Lower lobe of right lung (tissue), 2 donors: ENCODE results near the gene SRGAP1. TPM values are rescaled to one million over a fixed set of nuclear protein-coding genes. Genes with fewer than 3 reads are reported as not detected.

Source experiments
- ATAC-seq, 2 donors: fragments of 200-7000 bp; cut with Tn5 transposase; one replicate each; pipeline ENCODE4 v1.9.1; 2020 to 2022; ENCODE audit warnings: mild to moderate bottlenecking in 2 of 2, moderate library complexity in 2 of 2
- DNase-seq: peaks from one replicate; pipeline ENCODE4 v3.0.0-alpha.2; 2020
- H3K27ac ChIP-seq: fragments of 200-600 bp; one replicate; pipeline ENCODE4 v1.8.0; 2022
- H3K27me3 ChIP-seq: fragments of 200-600 bp; one replicate; pipeline ENCODE4 v1.8.0; 2022; ENCODE audit warnings: low read depth
- H3K36me3 ChIP-seq: fragments of 200-600 bp; one replicate; pipeline ENCODE4 v1.8.0; 2022; ENCODE audit warnings: mild to moderate bottlenecking
- H3K4me1 ChIP-seq: fragments of 200-600 bp; one replicate; pipeline ENCODE4 v1.8.0; 2022
- H3K4me3 ChIP-seq: fragments of 200-600 bp; one replicate; pipeline ENCODE4 v1.8.0; 2022; ENCODE audit warnings: mild to moderate bottlenecking
- H3K9me3 ChIP-seq: fragments of 200-600 bp; one replicate; pipeline ENCODE4 v1.8.0; 2022
- CTCF ChIP-seq: fragments of 200-600 bp; IDR thresholded peaks from one replicate; pipeline ENCODE4 v1.8.0; 2022; ENCODE audit warnings: antibody characterized with exemption, mild to moderate bottlenecking
- intact Hi-C: fragments of 100-400 bp; cut with DNase I; formaldehyde crosslinking; loops from one replicate; pipeline ENCODE4 v1.11.0; 2022
- total RNA-seq: library from RNA; stranded (reverse); fragmentation: NEBNext Ultra II Directional; extraction: Animal tissue kit (Norgen Biotek cat#: 25700); gene quantifications from one replicate; pipeline ENCODE4 v1.2.1, GENCODE V29; 2021
- donor health status: DM: no; HTN: yes; CAD: no; lungs with severe emphysema.

The SRGAP1 gene
- total RNA-seq, 1 donor from 2014 or later = 6.7 TPM

DNA sequence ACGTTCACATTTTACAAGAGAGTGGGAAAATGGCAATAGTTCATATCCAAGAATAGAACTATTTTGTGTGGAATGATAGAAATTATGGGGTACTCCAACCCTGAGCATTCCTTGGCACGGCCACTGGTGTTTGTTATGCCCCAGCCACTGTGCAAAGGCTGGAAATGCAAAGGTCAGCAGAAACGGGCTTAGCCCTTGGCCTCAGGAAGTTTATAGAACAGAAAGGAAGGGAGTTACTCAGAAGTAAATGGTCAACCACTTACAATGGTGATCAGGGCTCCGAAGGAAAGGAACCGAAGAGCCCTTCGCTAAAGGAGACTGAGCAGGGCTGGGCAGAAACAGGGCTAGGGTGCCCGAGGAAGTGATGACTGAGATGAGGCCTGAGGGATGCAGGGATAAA is 332.5 kb downstream of the SRGAP1 start:
- TF ChIP-seq CTCF = no peak
- no peaks in the 10 kb centered on the region for H3K36me3 ChIP-seq
- no peaks in the 10 kb centered on the region for H3K27me3 ChIP-seq
- ATAC-seq (no peak), DNase-seq (no peak)
- peaks cover 12% of the 10 kb centered on the region for H3K4me1 ChIP-seq
- no peak overlapping the region for H3K27ac ChIP-seq
- no peaks in the 10 kb centered on the region for H3K9me3 ChIP-seq
- H3K4me3 ChIP-seq = no peak overlapping the region
- intact Hi-C loops = no loop called here

DNA sequence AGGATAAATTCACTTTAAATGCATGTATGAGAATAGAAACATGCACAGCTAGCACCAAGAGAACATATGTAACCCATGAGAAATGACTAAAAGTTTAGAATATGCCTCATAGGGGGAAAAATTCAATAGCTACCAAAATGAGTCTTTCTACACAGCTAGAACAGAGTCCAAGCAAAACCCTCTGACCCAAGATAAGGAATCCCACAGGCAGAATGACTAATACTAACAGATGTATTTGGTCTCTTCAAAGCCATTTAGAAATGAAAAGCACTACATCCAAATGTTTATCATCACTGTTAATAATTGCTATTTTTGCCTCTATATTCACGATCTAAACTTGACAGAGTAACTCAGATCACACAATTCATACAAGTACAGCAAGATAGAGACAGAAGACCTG is 333.6 kb downstream of the SRGAP1 start:
- no peaks in the 10 kb centered on the region for H3K9me3 ChIP-seq
- intact Hi-C loops = no loop called here
- no peaks in the 10 kb centered on the region for H3K27me3 ChIP-seq
- no peak overlapping the region for H3K4me3 ChIP-seq
- TF ChIP-seq CTCF = no peak
- no peaks in the 10 kb centered on the region for H3K36me3 ChIP-seq
- no peak for ATAC-seq
- peaks cover 12% of the 10 kb centered on the region for H3K4me1 ChIP-seq
- no peak overlapping the region for H3K27ac ChIP-seq
- DNase-seq = no peak

DNA sequence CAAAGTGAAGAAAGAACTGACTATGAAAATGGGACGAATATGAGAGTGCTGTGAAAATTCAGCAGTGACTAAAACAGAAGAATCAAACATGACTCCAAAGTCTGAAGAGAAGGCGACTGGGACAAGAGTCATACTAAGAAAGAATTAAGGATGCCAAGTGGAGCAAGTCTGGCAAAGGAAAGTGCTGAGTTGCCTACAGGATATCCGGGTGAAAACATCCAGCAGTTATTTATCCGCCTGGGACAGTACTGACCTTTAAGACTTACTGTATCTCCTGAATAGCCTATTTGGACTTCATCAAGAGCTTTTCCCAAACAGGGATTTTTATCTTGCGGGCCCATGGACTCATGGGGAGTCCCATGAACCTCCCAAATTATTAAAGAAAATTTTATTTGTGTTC is 336.5 kb downstream of the SRGAP1 start:
- no peak overlapping the region for H3K27ac ChIP-seq
- H3K4me3 ChIP-seq = no peak overlapping the region
- intact Hi-C loops = loop anchor here (10.0 kb wide), 1 partner anchor 336 kb away; the partner anchor contains the start of gene SRGAP1
- no peaks in the 10 kb centered on the region for H3K9me3 ChIP-seq
- H3K36me3 ChIP-seq = no peaks in the 10 kb centered on the region
- H3K4me1 ChIP-seq = peaks cover 12% of the 10 kb centered on the region
- no peak for TF ChIP-seq CTCF
- ATAC-seq (peak; percentile 44 to 51), DNase-seq (no peak)
- H3K27me3 ChIP-seq = no peaks in the 10 kb centered on the region

DNA sequence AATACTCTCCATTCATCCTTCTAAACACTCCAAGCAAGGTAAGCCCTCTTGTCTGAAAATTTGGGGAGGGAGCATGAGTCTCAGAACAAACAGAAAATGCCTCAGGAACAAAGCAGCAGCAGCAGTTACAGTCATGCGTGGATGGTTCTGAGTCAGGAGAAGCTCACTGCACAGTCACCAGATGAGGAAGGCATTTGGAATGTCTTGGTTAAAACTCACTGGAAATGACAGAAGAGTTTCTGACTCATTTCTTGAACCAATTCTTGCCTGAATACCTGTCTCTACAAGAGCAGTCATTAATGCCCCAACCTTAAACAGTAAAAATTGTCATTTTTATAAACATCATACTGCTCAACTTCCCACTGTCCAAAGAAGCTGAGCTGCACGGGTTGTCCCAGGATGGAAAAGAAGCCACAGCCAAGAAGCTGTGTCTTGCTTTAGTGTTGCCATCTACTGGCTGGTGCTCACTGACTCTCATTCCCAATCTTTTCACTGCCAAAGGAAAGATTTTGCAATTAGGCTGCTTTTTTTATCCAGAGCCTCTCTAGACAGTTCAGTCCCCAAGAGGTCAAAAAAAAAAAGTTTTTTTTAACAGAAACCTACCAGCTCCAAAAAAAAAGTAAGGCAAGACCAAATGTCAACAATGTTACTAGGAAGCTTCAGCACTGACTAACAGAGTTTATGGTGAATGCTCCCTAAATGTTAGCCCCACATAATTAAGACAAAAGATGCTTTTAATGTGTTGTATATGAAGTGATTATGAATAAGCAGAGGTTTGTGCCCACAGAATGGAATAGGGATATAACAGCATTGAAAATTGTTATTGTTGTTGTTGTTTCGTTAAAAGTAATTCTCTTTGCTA is 337.2 kb downstream of the SRGAP1 start:
- Histone ChIP-seq H3K27ac (no peak overlapping the region), H3K4me1 (peaks cover 12% of the 10 kb centered on the region), H3K27me3 (no peaks in the 10 kb centered on the region), H3K4me3 (no peak overlapping the region), H3K36me3 (no peaks in the 10 kb centered on the region), H3K9me3 (no peaks in the 10 kb centered on the region)
- ATAC-seq (peak; percentile 78 to 85), DNase-seq (no peak)
- peak; percentile 66 for TF ChIP-seq CTCF
- intact Hi-C loops = loop anchor here (10.0 kb wide), 1 partner anchor 337 kb away; the partner anchor contains the start of gene SRGAP1

DNA sequence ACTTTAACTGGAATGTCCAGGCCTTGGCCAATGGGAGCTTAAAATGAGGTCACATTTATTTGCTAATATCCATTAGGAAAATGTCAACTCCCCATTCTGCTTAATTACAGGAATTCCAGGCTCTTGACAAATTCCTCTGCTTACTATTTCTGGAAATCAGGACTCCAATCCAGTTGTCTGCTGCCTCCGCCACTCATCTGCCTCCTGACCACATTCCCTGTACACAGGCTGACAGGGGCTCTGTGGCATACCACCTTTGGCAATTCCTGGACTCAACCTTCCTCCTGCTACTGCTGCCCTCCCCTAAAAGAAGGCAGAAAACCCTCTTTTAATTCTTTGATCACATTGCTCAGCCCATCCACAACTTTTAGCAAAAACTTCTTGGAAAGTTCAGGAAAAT is 339.7 kb downstream of the SRGAP1 start:
- Histone ChIP-seq H3K27me3 (no peaks in the 10 kb centered on the region), H3K4me3 (no peak overlapping the region), H3K36me3 (no peaks in the 10 kb centered on the region), H3K4me1 (peaks cover 12% of the 10 kb centered on the region), H3K9me3 (no peaks in the 10 kb centered on the region), H3K27ac (no peak overlapping the region)
- intact Hi-C loops = loop anchor here (10.0 kb wide), 1 partner anchor 339 kb away; the partner anchor contains the start of gene SRGAP1
- DNase-seq = no peak
- no peak for ATAC-seq
- TF ChIP-seq CTCF = no peak
